ENCODE results near the gene SDCCAG8.

SDCCAG8 gene

DNA sequence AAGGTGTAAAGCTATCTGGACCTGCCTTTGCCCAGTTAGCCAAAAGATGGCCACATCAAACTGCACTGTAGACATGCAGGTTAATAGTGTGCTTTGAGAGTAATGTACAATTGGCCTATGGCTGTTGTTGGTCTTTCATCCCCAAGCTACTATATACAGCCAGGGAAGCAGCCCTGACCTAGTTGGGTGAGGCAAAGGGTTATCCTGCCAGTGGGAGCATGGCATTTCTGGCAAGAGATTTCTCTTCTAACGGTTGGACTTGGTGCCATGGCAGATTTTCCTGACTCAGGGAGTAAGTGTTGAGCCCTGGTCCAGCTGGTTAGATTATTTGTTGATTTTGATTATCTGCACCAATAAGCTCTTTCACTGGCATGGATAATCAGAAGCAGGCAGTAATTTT is 119.8 kb downstream of the SDCCAG8 start:
- ATAC-seq (replicated peaks) (no peak), DNase-seq (no peak)
- Mint-ChIP-seq H3K4me3 (no peak overlapping the region), H3K27me3 (no peaks in the 10 kb centered on the region), H3K36me3 (ENCODE audit: insufficient read depth) (peaks cover 4% of the 10 kb centered on the region), H3K27ac (peak overlapping the region in 1 of 2 donors; percentile 13), H3K9me3 (peaks cover 0 to 1% of the 10 kb centered on the region in 2 donors), H3K4me1 (ENCODE audit: low read depth in 2 of 2) (no peaks in the 10 kb centered on the region)

- DNase-seq (no peak), ATAC-seq (replicated peaks) (no peak)
- Mint-ChIP-seq H3K27ac (no peak overlapping the region), H3K4me3 (no peak overlapping the region), H3K36me3 (ENCODE audit: insufficient read depth) (peaks cover 4% of the 10 kb centered on the region), H3K4me1 (ENCODE audit: low read depth in 2 of 2) (no peaks in the 10 kb centered on the region), H3K9me3 (peaks cover 0 to 1% of the 10 kb centered on the region in 2 donors), H3K27me3 (no peaks in the 10 kb centered on the region)
Measured at GRCh38 chr1:243378669-243379068, 122.8 kb downstream of the SDCCAG8 start.

DNA sequence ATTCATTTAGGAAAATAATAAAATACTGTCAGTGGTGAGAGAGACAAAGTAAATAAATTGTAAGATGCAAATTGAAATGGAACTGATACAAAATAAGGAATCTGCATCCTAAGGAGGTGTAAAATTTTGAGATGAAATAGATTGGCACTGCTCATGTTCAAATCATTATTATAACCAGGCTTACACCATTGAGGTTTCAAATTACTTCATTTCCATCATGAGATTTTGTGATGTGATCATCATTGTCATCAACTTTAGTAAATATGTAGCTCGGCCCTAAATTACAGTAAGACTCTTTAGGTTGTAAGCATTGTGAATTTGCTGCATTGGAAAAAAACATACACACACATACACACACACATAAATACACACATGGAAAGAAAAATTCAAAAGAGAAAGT is 123.4 kb downstream of the SDCCAG8 start:
- Mint-ChIP-seq H3K27me3 (no peaks in the 10 kb centered on the region), H3K27ac (no peak overlapping the region), H3K4me1 (ENCODE audit: low read depth in 2 of 2) (no peaks in the 10 kb centered on the region), H3K9me3 (peaks cover 0 to 1% of the 10 kb centered on the region in 2 donors), H3K36me3 (ENCODE audit: insufficient read depth) (peaks cover 4% of the 10 kb centered on the region), H3K4me3 (no peak overlapping the region)
- DNase-seq (no peak), ATAC-seq (replicated peaks) (no peak)

- Mint-ChIP-seq H3K27ac (no peak overlapping the region), H3K4me3 (no peak overlapping the region), H3K4me1 (ENCODE audit: low read depth in 2 of 2) (no peaks in the 10 kb centered on the region), H3K9me3 (no peaks in the 10 kb centered on the region), H3K27me3 (no peaks in the 10 kb centered on the region), H3K36me3 (ENCODE audit: insufficient read depth) (peaks cover 4% of the 10 kb centered on the region)
- ATAC-seq (replicated peaks), result no peak
- DNase-seq, result no peak
Measured at GRCh38 chr1:243379706-243380105, 123.9 kb downstream of the SDCCAG8 start.

GRCh38 chr1:243388276-243388675 is 132.4 kb downstream of the SDCCAG8 start:
- Mint-ChIP-seq H3K4me1 (ENCODE audit: low read depth in 2 of 2) (no peaks in the 10 kb centered on the region), H3K27me3 (no peaks in the 10 kb centered on the region), H3K4me3 (no peak overlapping the region), H3K27ac (no peak overlapping the region), H3K36me3 (ENCODE audit: insufficient read depth) (no peaks in the 10 kb centered on the region), H3K9me3 (no peaks in the 10 kb centered on the region)
- DNase-seq, result no peak
- no peak for ATAC-seq (replicated peaks)

GRCh38 chr1:243390162-243390791 is 134.4 kb downstream of the SDCCAG8 start:
- Mint-ChIP-seq H3K4me1 (ENCODE audit: low read depth in 2 of 2) (no peaks in the 10 kb centered on the region), H3K9me3 (no peaks in the 10 kb centered on the region), H3K27ac (no peak overlapping the region), H3K36me3 (ENCODE audit: insufficient read depth) (no peaks in the 10 kb centered on the region), H3K27me3 (no peaks in the 10 kb centered on the region), H3K4me3 (no peak overlapping the region)
- no peak for DNase-seq
- ATAC-seq (replicated peaks), result no peak

DNA sequence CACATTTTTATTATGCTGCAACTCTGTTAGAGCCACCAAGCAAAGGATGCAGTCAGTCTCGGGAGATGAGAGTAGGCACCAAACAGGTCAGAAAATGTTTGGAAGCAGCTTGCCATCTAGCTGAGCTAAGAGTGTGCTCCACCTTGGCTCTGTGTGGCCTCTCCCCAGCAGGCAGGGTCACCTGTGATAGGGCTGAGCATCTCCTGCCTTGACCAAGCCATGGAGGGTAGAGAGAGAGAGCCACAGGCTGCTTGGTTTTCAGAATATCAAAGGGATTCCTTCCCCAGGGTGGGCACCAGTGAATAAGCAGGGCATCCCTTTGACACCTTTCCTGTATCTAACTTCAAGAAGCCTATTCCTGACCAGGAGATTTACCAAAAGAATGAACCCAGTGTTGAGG is 135.5 kb downstream of the SDCCAG8 start:
- H3K9me3 Mint-ChIP-seq, result no peaks in the 10 kb centered on the region
- DNase-seq, result no peak
- no peaks in the 10 kb centered on the region for H3K36me3 Mint-ChIP-seq (ENCODE audit: insufficient read depth)
- no peak for ATAC-seq (replicated peaks)
- no peak overlapping the region for H3K4me3 Mint-ChIP-seq
- H3K27ac Mint-ChIP-seq, result no peak overlapping the region
- no peaks in the 10 kb centered on the region for H3K4me1 Mint-ChIP-seq (ENCODE audit: low read depth in 2 of 2)
- no peaks in the 10 kb centered on the region for H3K27me3 Mint-ChIP-seq

GRCh38 chr1:243393096-243393495 is 137.3 kb downstream of the SDCCAG8 start:
- DNase-seq, result no peak
- H3K36me3 Mint-ChIP-seq (ENCODE audit: insufficient read depth), result no peaks in the 10 kb centered on the region
- ATAC-seq (replicated peaks), result no peak
- H3K27me3 Mint-ChIP-seq, result no peaks in the 10 kb centered on the region
- H3K27ac Mint-ChIP-seq, result no peak overlapping the region
- H3K9me3 Mint-ChIP-seq, result no peaks in the 10 kb centered on the region
- no peak overlapping the region for H3K4me3 Mint-ChIP-seq
- no peaks in the 10 kb centered on the region for H3K4me1 Mint-ChIP-seq (ENCODE audit: low read depth in 2 of 2)

DNA sequence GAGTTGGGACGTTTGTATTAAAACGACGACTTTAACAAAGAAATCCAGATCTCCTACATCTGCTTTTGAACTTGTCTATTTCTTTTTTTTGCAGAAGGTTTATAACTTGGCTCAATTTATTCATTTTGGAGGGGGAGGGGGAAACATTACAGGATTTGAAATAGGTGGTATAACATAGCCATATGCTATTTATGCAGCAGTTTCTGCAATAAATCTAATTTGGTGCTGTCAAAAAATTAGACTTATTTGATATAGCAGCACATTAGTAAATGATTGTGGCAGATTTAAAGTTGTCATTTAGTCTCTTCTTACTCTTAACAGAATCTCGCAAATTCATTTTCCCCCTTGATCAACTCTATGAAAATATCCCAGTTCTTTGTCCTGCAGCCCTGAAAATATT is 138.2 kb downstream of the SDCCAG8 start:
- Mint-ChIP-seq H3K27ac (no peak overlapping the region), H3K9me3 (no peaks in the 10 kb centered on the region), H3K4me1 (ENCODE audit: low read depth in 2 of 2) (no peaks in the 10 kb centered on the region), H3K4me3 (no peak overlapping the region), H3K36me3 (ENCODE audit: insufficient read depth) (no peaks in the 10 kb centered on the region), H3K27me3 (no peaks in the 10 kb centered on the region)
- DNase-seq (no peak), ATAC-seq (replicated peaks) (no peak)

DNA sequence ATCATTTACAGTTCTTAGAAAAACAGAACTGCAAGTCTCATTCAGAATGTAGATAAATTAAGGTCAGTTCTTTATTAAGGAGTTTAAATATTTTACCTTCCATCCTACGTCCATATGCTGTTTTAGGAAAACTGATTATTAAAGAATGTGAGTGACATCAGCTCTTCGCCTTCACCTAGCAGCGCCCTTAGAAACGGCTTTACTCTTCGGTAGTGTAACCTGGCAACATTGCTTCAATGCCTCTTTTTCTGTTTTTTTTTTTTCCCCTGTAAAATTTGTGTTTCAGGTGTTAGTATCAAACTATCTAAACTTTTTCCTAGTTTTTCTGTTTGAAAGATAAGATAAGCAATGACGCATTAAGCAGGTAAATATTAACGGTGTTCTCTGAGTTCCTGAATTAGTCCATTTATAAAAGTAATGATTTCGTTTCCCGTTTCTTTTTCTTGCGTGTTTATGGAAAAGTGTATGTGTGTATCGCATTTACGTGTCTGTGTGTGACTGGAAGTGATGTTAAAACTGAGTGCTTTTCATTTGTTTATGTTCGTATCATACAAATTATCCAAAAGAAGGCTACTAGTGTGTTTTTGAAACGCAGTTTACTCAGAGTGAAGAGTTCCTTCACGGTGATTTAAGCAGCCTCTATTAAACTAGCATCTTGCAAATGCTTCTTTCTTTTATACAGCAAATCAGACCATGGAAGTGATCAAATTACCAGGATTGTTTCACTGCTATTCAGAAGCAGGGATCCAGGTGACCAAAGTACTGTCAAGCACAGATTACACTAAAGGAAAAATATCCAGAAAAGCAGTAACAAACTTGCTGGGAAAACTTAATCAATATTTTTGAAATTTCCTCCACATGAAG is 139.0 kb downstream of the SDCCAG8 start:
- H3K9me3 Mint-ChIP-seq, result no peaks in the 10 kb centered on the region
- ATAC-seq (replicated peaks), result no peak
- no peak overlapping the region for H3K27ac Mint-ChIP-seq
- H3K36me3 Mint-ChIP-seq (ENCODE audit: insufficient read depth), result no peaks in the 10 kb centered on the region
- no peaks in the 10 kb centered on the region for H3K27me3 Mint-ChIP-seq
- no peak for DNase-seq
- no peaks in the 10 kb centered on the region for H3K4me1 Mint-ChIP-seq (ENCODE audit: low read depth in 2 of 2)
- H3K4me3 Mint-ChIP-seq, result no peak overlapping the region

DNA sequence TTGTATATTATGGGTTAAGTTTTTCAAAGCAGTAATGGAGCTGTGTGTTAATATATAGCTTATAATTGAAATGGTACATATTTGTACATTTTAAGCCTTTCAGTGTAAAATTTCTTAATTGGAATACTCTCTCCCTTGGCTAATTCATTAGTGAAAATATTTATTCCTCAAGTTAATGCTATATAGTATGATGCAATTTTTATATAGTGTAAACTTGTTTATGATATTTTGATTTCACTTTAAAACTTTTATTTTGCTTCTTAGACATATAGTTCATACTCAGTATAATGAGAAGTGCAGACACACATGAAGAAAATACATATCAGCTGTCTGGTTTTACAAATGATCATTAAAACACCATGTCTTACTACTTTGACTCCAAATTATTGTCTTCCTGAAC is 140.6 kb downstream of the SDCCAG8 start:
- no peaks in the 10 kb centered on the region for H3K4me1 Mint-ChIP-seq (ENCODE audit: low read depth in 2 of 2)
- no peak overlapping the region for H3K4me3 Mint-ChIP-seq
- H3K9me3 Mint-ChIP-seq, result no peaks in the 10 kb centered on the region
- H3K36me3 Mint-ChIP-seq (ENCODE audit: insufficient read depth), result no peaks in the 10 kb centered on the region
- H3K27ac Mint-ChIP-seq, result no peak overlapping the region
- ATAC-seq (replicated peaks) (no peak), DNase-seq (no peak)
- no peaks in the 10 kb centered on the region for H3K27me3 Mint-ChIP-seq

GRCh38 chr1:243396876-243397275 is 141.0 kb downstream of the SDCCAG8 start:
- Mint-ChIP-seq H3K4me3 (no peak overlapping the region), H3K4me1 (ENCODE audit: low read depth in 2 of 2) (no peaks in the 10 kb centered on the region), H3K27ac (no peak overlapping the region), H3K9me3 (no peaks in the 10 kb centered on the region), H3K36me3 (ENCODE audit: insufficient read depth) (no peaks in the 10 kb centered on the region), H3K27me3 (no peaks in the 10 kb centered on the region)
- ATAC-seq (replicated peaks), result no peak
- DNase-seq, result no peak

- H3K27me3 Mint-ChIP-seq, result no peaks in the 10 kb centered on the region
- H3K36me3 Mint-ChIP-seq (ENCODE audit: insufficient read depth), result no peaks in the 10 kb centered on the region
- no peaks in the 10 kb centered on the region for H3K9me3 Mint-ChIP-seq
- no peak overlapping the region for H3K4me3 Mint-ChIP-seq
- no peak overlapping the region for H3K27ac Mint-ChIP-seq
- H3K4me1 Mint-ChIP-seq (ENCODE audit: low read depth in 2 of 2), result no peaks in the 10 kb centered on the region
- ATAC-seq (replicated peaks) (no peak), DNase-seq (no peak)
Measured at GRCh38 chr1:243397613-243398321, 141.9 kb downstream of the SDCCAG8 start.

Data from effector memory CD8-positive, alpha-beta T cell (primary cell).